Urinary bladder (tissue), 4 donors: ENCODE results near the gene HOTAIR. TPM values are rescaled to one million over a fixed set of nuclear protein-coding genes. Genes with fewer than 3 reads are reported as not detected.

Experiments
- DNase-seq: peaks from one replicate; pipeline ENCODE4 v3.0.0-alpha.2; 2015; ENCODE audit errors: extremely low spot score
- H3K27ac ChIP-seq: one replicate; pipeline ENCODE4 v1.5.1; 2013; ENCODE audit warnings: low read depth, mild to moderate bottlenecking, moderate library complexity
- H3K36me3 ChIP-seq: one replicate; pipeline ENCODE4 v1.6.1; 2013; ENCODE audit warnings: mild to moderate bottlenecking, moderate library complexity; ENCODE audit not compliant: insufficient read depth
- H3K4me1 ChIP-seq: one replicate; pipeline ENCODE4 v1.6.1; 2013; ENCODE audit warnings: mild to moderate bottlenecking, moderate library complexity; ENCODE audit not compliant: insufficient read depth
- H3K4me3 ChIP-seq: one replicate; pipeline ENCODE4 v1.5.1; 2013; ENCODE audit warnings: low read depth, low read length
- WGBS: extraction: QIAGEN DNeasy Blood & Tissue Kit; methylation state at CpG from one replicate; pipeline ENCODE4 v1.1.7; 2013; 5-methylcytosine and 5-hydroxymethylcytosine counted together
- polyA plus RNA-seq: library from polyadenylated mRNA; stranded (reverse); fragments of 200-250 nt; gene quantifications from one replicate; pipeline ENCODE4 v1.2.3, GENCODE V29; 2013
- total RNA-seq: library from RNA; depleted of rRNA; stranded (reverse); fragments of >200 nt; gene quantifications from one replicate; pipeline ENCODE4 v1.2.3, GENCODE V29; 2014
- donor health status: healthy with polysubstance abuse.
- donor health status: healthy.

HOTAIR gene
- total and polyA plus RNA-seq, 2 donors = 1.1 to 6.3 TPM

DNA sequence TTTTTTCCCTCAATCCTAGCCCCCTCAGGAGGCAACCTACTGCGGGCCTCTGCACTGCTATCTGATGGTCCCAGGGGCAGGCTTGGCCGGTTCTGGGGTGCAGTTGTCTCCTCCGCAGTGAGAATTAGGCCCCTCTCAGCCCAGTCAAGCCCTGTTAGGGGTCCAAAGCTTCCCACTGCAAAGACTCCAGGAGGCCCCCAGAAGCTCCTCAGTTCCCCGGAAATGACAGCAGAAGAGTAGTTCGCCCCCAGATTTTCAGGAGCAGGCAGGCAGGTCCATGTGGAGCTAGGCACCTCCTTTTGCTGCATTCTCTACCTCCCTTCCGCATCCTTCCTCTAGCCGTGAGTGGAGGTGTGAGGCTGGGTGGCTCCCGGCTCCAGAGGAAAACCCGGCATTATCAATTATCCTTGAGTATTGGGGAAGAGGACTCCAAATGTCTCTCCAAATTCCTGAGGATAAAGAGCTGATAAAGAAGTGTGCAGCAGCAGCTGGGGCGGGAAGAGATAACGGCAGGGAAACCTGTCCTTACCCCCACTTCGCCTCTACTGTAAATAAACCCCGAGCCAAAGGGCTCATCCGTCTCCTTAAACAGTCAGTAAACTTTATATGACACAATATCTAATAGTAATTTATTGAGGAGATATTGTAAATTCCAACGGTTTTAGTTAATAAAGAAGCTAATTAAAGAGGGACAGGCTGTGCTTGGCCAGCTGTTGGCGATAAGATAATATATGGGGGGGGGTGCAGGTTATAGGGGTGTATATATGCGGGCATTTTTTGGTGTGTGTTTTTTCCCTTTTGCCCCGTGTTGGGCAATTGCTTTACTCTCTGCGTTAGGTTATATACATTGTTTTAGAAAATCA lies 20.7 kb downstream of the HOTAIR start:
- WGBS = 20% methylated on average over 19 of the region's 19 CpGs
- Histone ChIP-seq H3K36me3 (no peaks in the 10 kb centered on the region), H3K27ac (no peak overlapping the region), H3K4me1 (no peaks in the 10 kb centered on the region), H3K4me3 (no peak overlapping the region)
- DNase-seq = no peak

DNA sequence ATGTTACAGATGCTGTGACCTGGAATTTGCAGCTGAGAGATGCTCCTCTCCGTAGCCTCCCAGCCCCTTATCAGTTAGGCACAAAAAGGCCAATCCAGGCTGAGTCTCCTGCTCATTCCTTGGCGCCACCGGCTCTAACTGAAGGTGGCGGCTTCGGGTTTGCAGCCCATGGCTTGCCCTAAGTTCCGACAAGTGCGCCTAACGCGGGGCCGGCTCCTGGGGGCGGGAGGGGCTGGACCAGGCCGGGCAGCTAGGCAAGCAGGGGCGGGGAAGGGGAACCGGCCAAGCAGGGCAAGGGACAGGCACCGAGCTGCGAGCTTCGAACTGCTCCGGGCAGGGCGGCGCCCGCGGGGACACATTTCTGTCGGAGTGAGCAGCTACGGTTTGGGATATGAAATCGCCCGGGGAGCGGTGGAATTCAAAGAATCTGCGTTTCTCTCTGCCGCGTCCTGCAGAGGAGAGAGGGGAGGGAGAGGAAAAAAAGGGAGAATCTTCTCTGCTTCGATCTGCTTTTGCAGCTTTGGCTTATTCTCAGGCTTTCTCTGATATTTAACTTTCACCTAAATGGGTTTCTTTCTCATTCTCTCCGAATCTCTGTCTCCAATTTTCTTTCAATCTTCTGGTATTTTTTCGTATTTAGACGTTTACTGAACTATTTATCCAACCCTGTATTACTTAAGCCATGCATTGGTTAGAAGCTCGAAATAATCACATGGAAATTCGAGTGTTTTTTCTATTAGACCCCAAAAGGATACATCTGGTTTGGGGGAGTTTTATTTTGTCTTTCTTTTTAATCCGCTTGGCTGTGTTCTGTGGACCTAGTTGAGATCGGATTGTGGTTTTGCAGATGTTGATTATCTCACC lies 21.7 kb downstream of the HOTAIR start:
- H3K36me3 ChIP-seq = no peaks in the 10 kb centered on the region
- WGBS = 16% methylated on average over 38 of the region's 38 CpGs
- no peak for DNase-seq
- no peaks in the 10 kb centered on the region for H3K4me1 ChIP-seq
- no peak overlapping the region for H3K27ac ChIP-seq
- no peak overlapping the region for H3K4me3 ChIP-seq

GRCh38 chr12:53952335-53952694 lies 22.4 kb downstream of the HOTAIR start:
- Histone ChIP-seq H3K36me3 (no peaks in the 10 kb centered on the region), H3K27ac (no peak overlapping the region), H3K4me1 (no peaks in the 10 kb centered on the region), H3K4me3 (no peak overlapping the region)
- DNase-seq = no peak
- WGBS = 38% methylated on average over 13 of the region's 13 CpGs

- H3K36me3 ChIP-seq = no peaks in the 10 kb centered on the region
- no peaks in the 10 kb centered on the region for H3K4me1 ChIP-seq
- H3K4me3 ChIP-seq = no peak overlapping the region
- H3K27ac ChIP-seq = no peak overlapping the region
- DNase-seq = no peak
- 11% methylated on average over 47 of the region's 47 CpGs for WGBS
Observed at GRCh38 chr12:53951577-53952334, 23.0 kb downstream of the HOTAIR start.

DNA sequence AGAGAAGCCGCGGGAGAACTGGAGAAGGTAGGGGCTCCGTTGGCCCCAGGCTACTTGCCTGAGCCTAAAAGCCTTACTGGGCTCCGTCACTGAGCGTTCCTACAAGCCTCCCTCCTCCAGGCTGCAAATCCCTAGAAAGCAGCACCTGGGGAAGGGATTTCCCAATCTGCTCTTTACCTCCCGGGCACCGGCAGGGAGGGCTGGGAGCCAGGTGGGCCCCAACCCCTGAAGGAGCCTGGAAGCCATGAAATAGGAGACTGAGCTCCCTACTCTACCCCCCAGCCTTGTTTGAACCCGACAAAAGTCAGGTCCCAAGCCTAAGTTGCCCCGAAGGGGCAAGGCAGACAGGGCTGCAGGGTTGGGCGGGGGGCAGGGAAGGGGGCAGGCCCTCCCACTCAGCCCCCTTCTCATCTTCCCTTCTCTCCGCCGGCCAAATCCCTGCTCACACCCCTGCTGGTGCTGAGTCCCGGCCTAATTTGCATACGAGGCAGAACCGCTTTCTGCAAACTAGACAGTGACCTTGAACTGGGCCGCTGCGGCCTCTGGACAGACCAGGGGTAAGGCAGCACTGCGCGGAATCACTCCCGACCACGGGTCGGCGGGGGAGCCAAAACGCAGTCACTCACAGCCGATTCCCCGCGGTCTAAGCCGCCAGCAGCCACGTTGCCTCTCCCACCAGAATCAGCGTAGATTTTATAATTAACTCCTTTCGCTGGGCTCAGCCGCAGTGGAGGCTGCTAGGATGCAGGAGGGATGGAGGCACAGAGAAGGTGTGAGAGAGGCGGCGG lies 23.8 kb downstream of the HOTAIR start:
- no peaks in the 10 kb centered on the region for H3K4me1 ChIP-seq
- no peak overlapping the region for H3K4me3 ChIP-seq
- DNase-seq = no peak
- WGBS = 17% methylated on average over 34 of the region's 34 CpGs
- no peak overlapping the region for H3K27ac ChIP-seq
- no peaks in the 10 kb centered on the region for H3K36me3 ChIP-seq

- Histone ChIP-seq H3K4me3 (no peak overlapping the region), H3K4me1 (no peaks in the 10 kb centered on the region), H3K27ac (no peak overlapping the region), H3K36me3 (no peaks in the 10 kb centered on the region)
- no peak for DNase-seq
- WGBS = 14% methylated on average over 10 of the region's 10 CpGs
Observed at GRCh38 chr12:53950437-53950773, 24.3 kb downstream of the HOTAIR start.

DNA sequence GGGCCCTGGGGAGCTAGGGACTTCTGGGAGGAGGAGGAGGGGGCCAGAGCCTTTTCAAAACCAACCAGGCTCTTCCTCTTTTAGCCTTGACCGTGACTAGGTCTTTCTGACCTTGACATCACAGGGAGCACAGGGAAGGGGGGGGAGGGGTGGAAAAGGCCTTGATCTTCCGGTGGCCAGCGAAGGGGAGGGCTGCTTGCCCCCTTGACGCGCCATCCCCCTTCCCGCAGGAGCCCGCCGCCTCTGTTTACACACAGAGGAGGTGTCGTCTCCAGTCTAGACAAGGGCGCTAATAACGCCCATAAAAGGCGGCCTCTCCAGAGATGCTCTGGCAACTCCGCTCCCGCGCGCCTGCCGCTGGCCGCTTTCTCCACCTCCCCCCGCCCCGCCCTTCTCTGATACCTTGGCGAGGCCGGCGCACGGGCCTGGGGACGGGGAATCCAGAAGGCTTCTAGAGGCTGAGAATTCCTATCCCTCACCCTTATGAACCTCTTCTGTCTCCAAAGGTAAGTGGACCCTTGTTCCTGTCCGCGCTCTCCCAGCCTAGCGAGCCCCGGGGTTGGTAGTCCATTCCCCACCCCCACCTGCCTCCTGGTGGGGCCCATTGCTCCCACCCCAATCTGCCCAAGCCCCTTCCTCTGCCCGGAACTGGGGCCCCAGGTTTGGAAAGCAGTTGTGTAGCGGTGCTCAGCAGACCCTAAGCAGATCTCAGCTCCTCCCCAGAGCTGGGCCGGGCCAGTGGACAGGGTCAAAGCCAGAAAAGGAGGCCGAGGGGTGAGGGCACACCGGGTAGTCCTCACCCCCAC lies 24.9 kb downstream of the HOTAIR start:
- Histone ChIP-seq H3K4me1 (no peaks in the 10 kb centered on the region), H3K36me3 (no peaks in the 10 kb centered on the region), H3K4me3 (no peak overlapping the region), H3K27ac (no peak overlapping the region)
- 11% methylated on average over 34 of the region's 34 CpGs for WGBS
- no peak for DNase-seq

- no peak for DNase-seq
- Histone ChIP-seq H3K4me1 (no peaks in the 10 kb centered on the region), H3K27ac (no peak overlapping the region), H3K36me3 (no peaks in the 10 kb centered on the region), H3K4me3 (no peak overlapping the region)
- WGBS = 69% methylated on average over 9 of the region's 9 CpGs
Observed at GRCh38 chr12:53948650-53949593, 25.8 kb downstream of the HOTAIR start.

DNA sequence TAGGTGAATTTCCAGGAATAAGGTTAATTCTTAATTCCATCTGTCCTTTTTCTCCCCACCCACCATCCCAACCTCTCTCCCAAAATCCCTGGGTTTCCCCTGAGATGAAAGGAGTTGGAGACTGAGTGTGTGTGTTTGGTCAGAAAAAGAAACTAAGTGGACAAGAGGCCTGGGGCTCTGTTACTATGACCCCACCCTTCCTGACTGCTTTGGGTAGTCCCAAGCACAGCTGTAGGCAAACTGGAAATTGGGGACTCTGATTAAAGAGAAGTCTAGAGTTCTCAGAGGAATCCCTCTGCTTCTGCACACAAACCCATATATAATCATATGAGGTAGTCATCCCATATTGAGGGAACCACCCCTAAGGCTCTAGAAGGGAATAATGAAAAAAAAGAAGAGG lies 27.0 kb downstream of the HOTAIR start:
- DNase-seq = no peak

GRCh38 chr12:53944907-53945847 lies 29.6 kb downstream of the HOTAIR start:
- no peak overlapping the region for H3K27ac ChIP-seq
- 14% methylated on average over 51 of the region's 51 CpGs for WGBS
- no peak for DNase-seq
- H3K4me3 ChIP-seq = no peak overlapping the region
- H3K4me1 ChIP-seq = no peaks in the 10 kb centered on the region
- no peaks in the 10 kb centered on the region for H3K36me3 ChIP-seq

More for the DNA sequence above, 27.0 kb downstream of the HOTAIR start:
- H3K36me3 ChIP-seq = no peaks in the 10 kb centered on the region
- H3K4me1 ChIP-seq = no peaks in the 10 kb centered on the region
- H3K4me3 ChIP-seq = no peak overlapping the region
- H3K27ac ChIP-seq = no peak overlapping the region

GRCh38 chr12:53944209-53944608 lies 30.5 kb downstream of the HOTAIR start:
- no peak overlapping the region for H3K27ac ChIP-seq
- no peak overlapping the region for H3K4me3 ChIP-seq
- no peaks in the 10 kb centered on the region for H3K4me1 ChIP-seq
- no peak for DNase-seq
- WGBS = 24% methylated on average over 4 of the region's 4 CpGs
- no peaks in the 10 kb centered on the region for H3K36me3 ChIP-seq
